B cell (primary cell): Measurements from ENCODE around the gene IGF1. TPM values are rescaled to one million over a fixed set of nuclear protein-coding genes. Genes with fewer than 3 reads are reported as not detected.

Experiments
- ATAC-seq: fragments of 200-7000 bp; cut with Tn5 transposase; one replicate; pipeline ENCODE4 v1.10.0; 2021; ENCODE audit warnings: low read depth, mild to moderate bottlenecking, moderate number of reproducible peaks, moderate library complexity
- CTCF ChIA-PET: fragments of 350-600 bp; sonication (Branson Sonifier 250); formaldehyde crosslinking; loops from one replicate; lab custom pipeline; 2021; ENCODE audit warnings: antibody characterized with exemption, inconsistent platforms; lab: Charles Lee
- POLR2A ChIA-PET: fragments of 350-600 bp; sonication (Branson Sonifier 250); formaldehyde crosslinking; loops from one replicate; lab custom pipeline; 2021; ENCODE audit warnings: antibody characterized with exemption; lab: Charles Lee
- DNase-seq: peaks from one replicate; pipeline ENCODE4 v3.0.0; 2013
- H2AFZ ChIP-seq: 2 replicates; pipeline ENCODE4 v1.6.1; 2012; ENCODE audit warnings: mild to moderate bottlenecking, low read depth, low read length; ENCODE audit not compliant: insufficient read depth, poor library complexity, severe bottlenecking
- H3K27ac ChIP-seq, 2 donors: 1 replicate in 1 of 2; 2 replicates in 1 of 2; pipeline ENCODE4 v1.5.1; 2012 to 2013; ENCODE audit warnings: low read length in 2 of 2, mild to moderate bottlenecking in 2 of 2, moderate library complexity in 1 of 2
- H3K27me3 ChIP-seq, 4 experiments: fragments of 200-600 bp in 1 of 4; sonication (generic) in 1 of 4; replicated peaks in 1 of 4; 1 replicate in 2 of 4; 2 replicates in 2 of 4; pipeline versions ENCODE4 v1.6.1 to v1.7.0; 2013 to 2016; ENCODE audit warnings: low read length in 3 of 4, mild to moderate bottlenecking in 2 of 4, mixed read lengths in 1 of 4, moderate library complexity in 1 of 4; ENCODE audit not compliant: insufficient read depth in 4 of 4, control insufficient read depth in 3 of 4; ENCODE audit errors: control extremely low read depth in 1 of 4
- H3K36me3 ChIP-seq, 2 experiments: replicated peaks in 1 of 2; 1 replicate in 1 of 2; 2 replicates in 1 of 2; pipeline versions ENCODE4 v1.6.1 to v1.7.1; 2013; ENCODE audit warnings: low read length in 1 of 2; ENCODE audit not compliant: insufficient read depth in 2 of 2, control insufficient read depth in 1 of 2; ENCODE audit errors: control extremely low read depth in 1 of 2, extremely low read depth in 1 of 2
- H3K4me1 ChIP-seq, 2 donors: fragments of 200-600 bp in 1 of 2; sonication (generic) in 1 of 2; 1 replicate in 1 of 2; 2 replicates in 1 of 2; pipeline versions ENCODE4 v1.5.1 to v1.6.1; 2013 to 2017; ENCODE audit warnings: low read length in 2 of 2; ENCODE audit not compliant: control insufficient read depth in 2 of 2, insufficient read depth in 2 of 2
- H3K4me2 ChIP-seq: replicated peaks from 2 replicates; pipeline ENCODE3; 2012; ENCODE audit warnings: mild to moderate bottlenecking, low read depth, low read length; ENCODE audit not compliant: poor library complexity, severe bottlenecking
- H3K4me3 ChIP-seq, 5 experiments: fragments of 200-600 bp in 1 of 5; sonication (generic) in 1 of 5; 1 replicate in 3 of 5; 2 replicates in 2 of 5; pipeline versions ENCODE4 v1.5.1 to v1.7.0; 2011 to 2016; ENCODE audit warnings: low read length in 4 of 5, mild to moderate bottlenecking in 4 of 5, low read depth in 2 of 5, control low read depth in 1 of 5, moderate library complexity in 1 of 5; ENCODE audit not compliant: insufficient read depth in 1 of 5; ENCODE audit errors: control extremely low read depth in 1 of 5, extremely low read depth in 1 of 5
- H3K79me2 ChIP-seq: fragments of 200-600 bp; sonication (generic); one replicate; pipeline ENCODE4 v1.6.0; 2016; ENCODE audit warnings: low read length; ENCODE audit not compliant: control insufficient read depth, insufficient read depth
- H3K9ac ChIP-seq: fragments of 200-600 bp; sonication (generic); 2 replicates; pipeline ENCODE4 v1.6.1; 2017; ENCODE audit warnings: mild to moderate bottlenecking, low read length, moderate library complexity
- H3K9me3 ChIP-seq, 3 donors: one replicate each; pipeline versions ENCODE4 v1.6.1 to v1.7.1; 2013; ENCODE audit warnings: low read length in 2 of 3; ENCODE audit not compliant: control insufficient read depth in 2 of 3, insufficient read depth in 1 of 3; ENCODE audit errors: control extremely low read depth in 1 of 3
- H4K20me1 ChIP-seq: 2 replicates; pipeline ENCODE4 v1.6.0; 2012; ENCODE audit warnings: mild to moderate bottlenecking, low read length; ENCODE audit not compliant: insufficient read depth, control insufficient read depth, poor library complexity, severe bottlenecking
- H3K27ac Mint-ChIP-seq: one replicate; pipeline ENCODE4 v1.8.0; 2021; ENCODE audit warnings: mixed read lengths
- H3K27me3 Mint-ChIP-seq: one replicate; pipeline ENCODE4 v1.8.0; 2021; ENCODE audit warnings: mixed read lengths
- H3K4me1 Mint-ChIP-seq: one replicate; pipeline ENCODE4 v1.8.0; 2021; ENCODE audit warnings: mixed read lengths
- H3K4me3 Mint-ChIP-seq: one replicate; pipeline ENCODE4 v1.8.0; 2021; ENCODE audit warnings: mixed read lengths
- H3K9me3 Mint-ChIP-seq: one replicate; pipeline ENCODE4 v1.8.0; 2022; ENCODE audit warnings: mixed read lengths; ENCODE audit not compliant: insufficient read depth
- EZH2 ChIP-seq: IDR thresholded peaks from 2 replicates; pipeline ENCODE4 v1.6.1; 2012; ENCODE audit warnings: borderline replicate concordance, low read depth, mild to moderate bottlenecking, moderate library complexity, low read length; ENCODE audit not compliant: insufficient read depth, poor library complexity, severe bottlenecking
- WGBS: methylation state at CpG from one replicate; pipeline ENCODE4 v1.1.5; 2013; ENCODE audit warnings: missing lambda C conversion rate; ENCODE audit not compliant: insufficient coverage; 5-methylcytosine and 5-hydroxymethylcytosine counted together
- intact Hi-C: fragments of 100-400 bp; cut with micrococcal nuclease; formaldehyde crosslinking; loops from one replicate; pipeline ENCODE4 v1.10.0; 2022
- polyA plus RNA-seq: library from polyadenylated mRNA; depleted of rRNA; stranded (reverse); fragments of >200 nt; gene quantifications from 2 replicates; pipeline ENCODE4 v1.2.3, GENCODE V29; 2012
- total RNA-seq, 2 donors: library from RNA; stranded (reverse); fragments of 120-200 nt in 1 of 2; gene quantifications; 1 replicate in 1 of 2; 2 replicates in 1 of 2; pipeline versions ENCODE4 v1.2.3 to v1.2.4, GENCODE V29; 2013 to 2022
- TF ChIP-seq, protein P1 (sequence below): fragments of 200-600 bp; IDR thresholded peaks from one replicate; pipeline ENCODE4 v1.8.0; 2022; ENCODE audit warnings: antibody characterized with exemption, mild to moderate bottlenecking

IGF1 gene
- total and polyA plus RNA-seq, 2 donors (not counting 1 experiment from before 2014, with no cell fraction given): 0.21 TPM; not detected in 1

GRCh38 chr12:102406033-102406584 is 74.3 kb downstream of the IGF1 start:
- H2AFZ ChIP-seq: no peak overlapping the region

GRCh38 chr12:102401087-102401486 is 79.3 kb downstream of the IGF1 start:
- no peak for DNase-seq
- H3K36me3 ChIP-seq: no peaks in the 10 kb centered on the region
- Mint-ChIP-seq H3K4me1 (no peaks in the 10 kb centered on the region), H3K27ac (no peak overlapping the region), H3K4me3 (no peak overlapping the region), H3K27me3 (peaks cover 8% of the 10 kb centered on the region), H3K9me3 (no peaks in the 10 kb centered on the region)
- H3K27me3 ChIP-seq: peaks cover 0 to 3% (median 0%) of the 10 kb centered on the region in 4 experiments
- 82% methylated on average over 1 of the region's 2 CpGs for WGBS
- intact Hi-C loops: no loop called here
- ChIA-PET CTCF (no interaction called here), POLR2A (no interaction called here)
- no peak for TF ChIP-seq EZH2
- TF ChIP-seq, protein P1, sequence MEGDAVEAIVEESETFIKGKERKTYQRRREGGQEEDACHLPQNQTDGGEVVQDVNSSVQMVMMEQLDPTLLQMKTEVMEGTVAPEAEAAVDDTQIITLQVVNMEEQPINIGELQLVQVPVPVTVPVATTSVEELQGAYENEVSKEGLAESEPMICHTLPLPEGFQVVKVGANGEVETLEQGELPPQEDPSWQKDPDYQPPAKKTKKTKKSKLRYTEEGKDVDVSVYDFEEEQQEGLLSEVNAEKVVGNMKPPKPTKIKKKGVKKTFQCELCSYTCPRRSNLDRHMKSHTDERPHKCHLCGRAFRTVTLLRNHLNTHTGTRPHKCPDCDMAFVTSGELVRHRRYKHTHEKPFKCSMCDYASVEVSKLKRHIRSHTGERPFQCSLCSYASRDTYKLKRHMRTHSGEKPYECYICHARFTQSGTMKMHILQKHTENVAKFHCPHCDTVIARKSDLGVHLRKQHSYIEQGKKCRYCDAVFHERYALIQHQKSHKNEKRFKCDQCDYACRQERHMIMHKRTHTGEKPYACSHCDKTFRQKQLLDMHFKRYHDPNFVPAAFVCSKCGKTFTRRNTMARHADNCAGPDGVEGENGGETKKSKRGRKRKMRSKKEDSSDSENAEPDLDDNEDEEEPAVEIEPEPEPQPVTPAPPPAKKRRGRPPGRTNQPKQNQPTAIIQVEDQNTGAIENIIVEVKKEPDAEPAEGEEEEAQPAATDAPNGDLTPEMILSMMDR: no peak
- no peaks in the 10 kb centered on the region for H3K4me1 ChIP-seq
- H3K9ac ChIP-seq: no peak overlapping the region
- H3K4me2 ChIP-seq: no peak overlapping the region
- no peaks in the 10 kb centered on the region for H3K79me2 ChIP-seq
- no peaks in the 10 kb centered on the region for H4K20me1 ChIP-seq
- no peak overlapping the region for H2AFZ ChIP-seq
- no peaks in the 10 kb centered on the region for H3K9me3 ChIP-seq
- H3K4me3 ChIP-seq: no peak overlapping the region
- no peak overlapping the region for H3K27ac ChIP-seq
- no peak for ATAC-seq

More at GRCh38 chr12:102406033-102406584, 74.3 kb downstream of the IGF1 start:
- WGBS: 69% methylated on average over 6 of the region's 7 CpGs
- Mint-ChIP-seq H3K27ac (no peak overlapping the region), H3K4me1 (no peaks in the 10 kb centered on the region), H3K9me3 (no peaks in the 10 kb centered on the region), H3K27me3 (peaks cover 13% of the 10 kb centered on the region), H3K4me3 (no peak overlapping the region)
- ATAC-seq (no peak), DNase-seq (no peak)
- H3K4me3 ChIP-seq: no peak overlapping the region
- no peak overlapping the region for H3K27ac ChIP-seq
- intact Hi-C loops: no loop called here
- no peaks in the 10 kb centered on the region for H3K79me2 ChIP-seq
- H3K27me3 ChIP-seq: peaks cover 0 to 3% (median 0%) of the 10 kb centered on the region in 4 experiments
- H3K4me1 ChIP-seq: no peaks in the 10 kb centered on the region
- H3K36me3 ChIP-seq: no peaks in the 10 kb centered on the region
- CTCF ChIA-PET: no interaction called here
- no peaks in the 10 kb centered on the region for H3K9me3 ChIP-seq
- POLR2A ChIA-PET: no interaction called here
- no peak for TF ChIP-seq EZH2
- TF ChIP-seq, protein P1: no peak
- H4K20me1 ChIP-seq: no peaks in the 10 kb centered on the region
- no peak overlapping the region for H3K4me2 ChIP-seq
- no peak overlapping the region for H3K9ac ChIP-seq
